MM.1S (cell line): ENCODE data around the gene COG2.

Experiments
- DNase-seq: peaks from one replicate; pipeline ENCODE4 v3.0.0-alpha.2; 2015
- H2AFZ ChIP-seq: fragments of 300-600 bp; sonication (generic); 2 replicates; pipeline ENCODE4 v1.6.0; 2016; ENCODE audit warnings: antibody characterized with exemption, low read length
- H3F3A ChIP-seq: fragments of 300-600 bp; sonication (generic); 2 replicates; pipeline ENCODE4 v1.6.1; 2016; ENCODE audit warnings: mild to moderate bottlenecking, antibody characterized with exemption, low read length, moderate library complexity, mixed read lengths; ENCODE audit not compliant: insufficient read depth
- H3K27ac ChIP-seq: fragments of 300-600 bp; sonication (generic); 2 replicates; pipeline ENCODE4 v1.5.1; 2016; ENCODE audit warnings: mild to moderate bottlenecking, low read length
- H3K27me3 ChIP-seq: fragments of 300-600 bp; sonication (generic); replicated peaks from 2 replicates; pipeline ENCODE4 v1.6.0; 2016; ENCODE audit warnings: low read length; ENCODE audit not compliant: insufficient read depth
- H3K36me3 ChIP-seq: fragments of 300-600 bp; sonication (generic); replicated peaks from 2 replicates; pipeline ENCODE4 v1.6.1; 2016; ENCODE audit warnings: mild to moderate bottlenecking, low read length, mixed read lengths; ENCODE audit not compliant: insufficient read depth
- H3K4me1 ChIP-seq: fragments of 300-600 bp; sonication (generic); 2 replicates; pipeline ENCODE4 v1.6.1; 2016; ENCODE audit warnings: low read length, mixed read lengths
- H3K4me2 ChIP-seq: fragments of 300-600 bp; sonication (generic); 2 replicates; pipeline ENCODE4 v1.6.0; 2016; ENCODE audit warnings: low read depth, low read length
- H3K4me3 ChIP-seq: fragments of 300-600 bp; sonication (generic); 2 replicates; pipeline ENCODE4 v1.5.1; 2016; ENCODE audit warnings: low read length, mixed read lengths
- H3K79me2 ChIP-seq: fragments of 300-600 bp; sonication (generic); 2 replicates; pipeline ENCODE4 v1.6.1; 2016; ENCODE audit warnings: mixed run types, low read length, mixed read lengths
- H3K9ac ChIP-seq: fragments of 300-600 bp; sonication (generic); 2 replicates; pipeline ENCODE4 v1.6.1; 2016; ENCODE audit warnings: low read length, mixed read lengths
- H3K9me2 ChIP-seq: fragments of 300-600 bp; sonication (generic); replicated peaks from 2 replicates; pipeline ENCODE4 v1.6.1; 2016; ENCODE audit warnings: mild to moderate bottlenecking, low read length, mixed read lengths; ENCODE audit not compliant: insufficient read depth
- H3K9me3 ChIP-seq: fragments of 300-600 bp; sonication (generic); replicated peaks from 2 replicates; pipeline ENCODE4 v1.6.1; 2016; ENCODE audit warnings: mild to moderate bottlenecking, low read length, mixed read lengths; ENCODE audit not compliant: insufficient read depth
- H4K20me1 ChIP-seq: fragments of 300-600 bp; sonication (generic); 2 replicates; pipeline ENCODE4 v1.6.1; 2016; ENCODE audit warnings: mild to moderate bottlenecking, low read length, moderate library complexity, mixed read lengths; ENCODE audit not compliant: insufficient read depth
- CTCF ChIP-seq: fragments of 300-600 bp; sonication (generic); IDR thresholded peaks from 2 replicates; pipeline ENCODE4 v1.5.1; 2016; ENCODE audit warnings: antibody characterized with exemption, low read length, mixed read lengths
- EZH2 ChIP-seq: fragments of 300-600 bp; sonication (generic); optimal IDR thresholded peaks from 2 replicates; pipeline ENCODE3; 2017; ENCODE audit warnings: low read depth, mild to moderate bottlenecking, antibody characterized with exemption, low read length, mixed read lengths
- EZH2phosphoT487 ChIP-seq: fragments of 300-600 bp; sonication (generic); IDR thresholded peaks from 2 replicates; pipeline ENCODE4 v1.6.1; 2018; ENCODE audit warnings: antibody characterized with exemption, low read length

COG2 gene

GRCh38 chr1:230694991-230695390 is 52.7 kb downstream of the COG2 start:
- no peak for TF ChIP-seq EZH2phosphoT487
- no peak for TF ChIP-seq CTCF
- TF ChIP-seq EZH2 = no peak
- no peaks in the 10 kb centered on the region for H3F3A ChIP-seq
- H3K9me2 ChIP-seq = no peaks in the 10 kb centered on the region
- no peak overlapping the region for H3K27ac ChIP-seq
- no peak for DNase-seq
- H4K20me1 ChIP-seq = no peaks in the 10 kb centered on the region
- peaks cover 3% of the 10 kb centered on the region for H3K36me3 ChIP-seq
- no peak overlapping the region for H3K9ac ChIP-seq
- no peak overlapping the region for H2AFZ ChIP-seq
- H3K9me3 ChIP-seq = no peaks in the 10 kb centered on the region
- H3K79me2 ChIP-seq = no peaks in the 10 kb centered on the region
- no peak overlapping the region for H3K4me3 ChIP-seq
- no peaks in the 10 kb centered on the region for H3K27me3 ChIP-seq
- no peak overlapping the region for H3K4me2 ChIP-seq
- no peaks in the 10 kb centered on the region for H3K4me1 ChIP-seq

- no peaks in the 10 kb centered on the region for H4K20me1 ChIP-seq
- DNase-seq = no peak
- H3F3A ChIP-seq = no peaks in the 10 kb centered on the region
- H3K4me3 ChIP-seq = no peak overlapping the region
- TF ChIP-seq EZH2phosphoT487 (no peak), CTCF (no peak), EZH2 (no peak)
- no peak overlapping the region for H3K9ac ChIP-seq
- H3K79me2 ChIP-seq = no peaks in the 10 kb centered on the region
- H3K9me3 ChIP-seq = no peaks in the 10 kb centered on the region
- H3K27ac ChIP-seq = no peak overlapping the region
- H3K9me2 ChIP-seq = no peaks in the 10 kb centered on the region
- H2AFZ ChIP-seq = no peak overlapping the region
- no peak overlapping the region for H3K4me2 ChIP-seq
- no peaks in the 10 kb centered on the region for H3K4me1 ChIP-seq
- H3K27me3 ChIP-seq = no peaks in the 10 kb centered on the region
- H3K36me3 ChIP-seq = 0 out of 2 replicates have a peak, but pooled peaks cover 3% of the 10 kb centered on the region
Observed at GRCh38 chr1:230696218-230696617, 53.9 kb downstream of the COG2 start.

GRCh38 chr1:230696722-230697437 is 54.6 kb downstream of the COG2 start:
- no peaks in the 10 kb centered on the region for H3K4me1 ChIP-seq
- H4K20me1 ChIP-seq = no peaks in the 10 kb centered on the region
- no peaks in the 10 kb centered on the region for H3K79me2 ChIP-seq
- H3K4me3 ChIP-seq = no peak overlapping the region
- no peak overlapping the region for H2AFZ ChIP-seq
- H3K9me2 ChIP-seq = no peaks in the 10 kb centered on the region
- H3K36me3 ChIP-seq = no peaks in the 10 kb centered on the region
- H3K9ac ChIP-seq = no peak overlapping the region
- no peak for DNase-seq
- H3F3A ChIP-seq = no peaks in the 10 kb centered on the region
- no peaks in the 10 kb centered on the region for H3K27me3 ChIP-seq
- TF ChIP-seq CTCF = no peak
- TF ChIP-seq EZH2 = no peak
- TF ChIP-seq EZH2phosphoT487 = no peak
- no peak overlapping the region for H3K27ac ChIP-seq
- no peak overlapping the region for H3K4me2 ChIP-seq
- H3K9me3 ChIP-seq = no peaks in the 10 kb centered on the region
